Sigmoid colon (tissue), 4 donors: ENCODE measurements around the gene ABCB4.

Source experiments
- CTCF ChIP-seq, 4 experiments: fragments of 450-650 bp in 3 of 4; fragments of 200-600 bp in 1 of 4; IDR thresholded peaks; one replicate each; pipeline ENCODE4 v1.5.1; 2016 to 2019; ENCODE audit warnings: antibody characterized with exemption in 4 of 4, mild to moderate bottlenecking in 3 of 4, moderate library complexity in 2 of 4
- POLR2A ChIP-seq, 2 donors: fragments of 450-650 bp; IDR thresholded peaks; one replicate each; pipeline ENCODE4 v1.6.1; 2016; ENCODE audit warnings: antibody characterized with exemption in 2 of 2, mild to moderate bottlenecking in 2 of 2, moderate library complexity in 2 of 2
- POLR2AphosphoS5 ChIP-seq, 4 donors: sonication (generic); formaldehyde crosslinking; IDR thresholded peaks; one replicate each; pipeline ENCODE4 v1.6.1; 2017; ENCODE audit warnings: antibody characterized with exemption in 4 of 4

- TF ChIP-seq POLR2A (IDR thresholded peaks at IDR 0.05) (no peak), CTCF (IDR thresholded peaks at IDR 0.05) (no peak), POLR2AphosphoS5 (IDR thresholded peaks at IDR 0.05) (no peak)
These were observed 30.2 kb upstream of the ABCB4 start for GRCh38 chr7:87505557-87506245.
